Osteoblast (primary cell): ENCODE measurements around the gene NTS. TPM values are rescaled to one million over a fixed set of nuclear protein-coding genes. Genes with fewer than 3 reads are reported as not detected.
A peak's percentile ranks its signal among the peaks of the same experiment; 100 is the strongest.

ENCODE experiments used
- DNase-seq: peaks from one replicate; pipeline ENCODE4 v3.0.0; 2011; ENCODE audit warnings: low spot score, mixed read lengths; ENCODE audit not compliant: insufficient read length; ENCODE audit errors: missing footprints
- H2AFZ ChIP-seq: 2 replicates; pipeline ENCODE4 v1.6.0; 2011; ENCODE audit warnings: mild to moderate bottlenecking, low read length
- H3K27ac ChIP-seq: 2 replicates; pipeline ENCODE4 v1.5.1; 2011; ENCODE audit warnings: mild to moderate bottlenecking, low read depth, low read length, moderate library complexity
- H3K27me3 ChIP-seq: 2 replicates; pipeline ENCODE4 v1.6.0; 2012; ENCODE audit warnings: mild to moderate bottlenecking, control low read depth, inconsistent platforms, low read length, moderate library complexity; ENCODE audit not compliant: insufficient read depth
- H3K36me3 ChIP-seq: 2 replicates; pipeline ENCODE4 v1.5.1; 2011; ENCODE audit warnings: mild to moderate bottlenecking, low read length, control low read depth, moderate library complexity; ENCODE audit not compliant: insufficient read depth
- H3K4me1 ChIP-seq: 2 replicates; pipeline ENCODE4 v1.5.1; 2011; ENCODE audit warnings: mild to moderate bottlenecking, low read length, control low read depth, moderate library complexity; ENCODE audit not compliant: insufficient read depth
- H3K4me2 ChIP-seq: 2 replicates; pipeline ENCODE4 v1.6.0; 2011; ENCODE audit warnings: mild to moderate bottlenecking, low read length; ENCODE audit not compliant: insufficient read depth
- H3K4me3 ChIP-seq: fragments of 200-600 bp; sonication (generic); 3 replicates; pipeline ENCODE4 v1.5.1; 2012; ENCODE audit warnings: mild to moderate bottlenecking, low read length, inconsistent platforms; ENCODE audit not compliant: insufficient read depth
- H3K79me2 ChIP-seq: 2 replicates; pipeline ENCODE4 v1.6.0; 2012; ENCODE audit warnings: mild to moderate bottlenecking, low read length, control low read depth, inconsistent platforms; ENCODE audit not compliant: insufficient read depth
- H3K9me3 ChIP-seq: 2 replicates; pipeline ENCODE4 v1.5.1; 2011; ENCODE audit warnings: low read depth, low read length, control low read depth
- H4K20me1 ChIP-seq: 2 replicates; pipeline ENCODE4 v1.6.0; 2012; ENCODE audit warnings: mild to moderate bottlenecking, low read length, control low read depth; ENCODE audit not compliant: insufficient read depth
- total RNA-seq: library from RNA; depleted of rRNA; stranded (reverse); fragments of >200 nt; gene quantifications from 2 replicates; pipeline ENCODE4 v1.2.3, GENCODE V29; 2012
- TF ChIP-seq, protein P1 (sequence below): IDR thresholded peaks from 2 replicates; pipeline ENCODE4 v1.5.1; 2011; ENCODE audit warnings: mild to moderate bottlenecking, low read depth, low read length, moderate library complexity; ENCODE audit errors: extremely low read depth

NTS gene
- total RNA-seq, 1 donor: not detected

DNA sequence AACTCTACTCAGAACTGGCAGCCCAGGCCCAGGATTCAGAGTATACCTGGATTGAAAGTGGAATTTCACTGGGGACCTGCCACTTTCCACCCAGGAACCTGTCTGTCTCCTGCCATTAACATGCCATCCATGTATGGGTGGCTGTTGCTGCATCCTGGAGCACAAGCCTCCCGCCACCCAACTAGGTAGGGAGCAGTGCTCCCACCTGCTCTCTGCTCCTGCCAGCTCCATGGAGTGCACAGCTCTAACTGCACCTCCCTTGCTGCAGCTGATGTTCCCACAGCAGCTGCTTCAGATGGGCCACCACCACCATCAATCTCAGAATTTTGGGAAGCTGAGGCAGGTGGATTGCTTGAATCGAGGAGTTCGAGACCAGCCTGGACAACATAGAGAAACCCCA lies 17.1 kb upstream of the NTS start:
- DNase-seq: no peak
- Histone ChIP-seq H4K20me1 (no peaks in the 10 kb centered on the region), H3K4me3 (no peak overlapping the region), H3K27me3 (no peaks in the 10 kb centered on the region), H3K4me1 (no peaks in the 10 kb centered on the region), H3K36me3 (no peaks in the 10 kb centered on the region), H3K27ac (no peak overlapping the region), H3K79me2 (no peaks in the 10 kb centered on the region), H3K4me2 (no peak overlapping the region), H3K9me3 (no peaks in the 10 kb centered on the region), H2AFZ (no peak overlapping the region)
- TF ChIP-seq, protein P1, sequence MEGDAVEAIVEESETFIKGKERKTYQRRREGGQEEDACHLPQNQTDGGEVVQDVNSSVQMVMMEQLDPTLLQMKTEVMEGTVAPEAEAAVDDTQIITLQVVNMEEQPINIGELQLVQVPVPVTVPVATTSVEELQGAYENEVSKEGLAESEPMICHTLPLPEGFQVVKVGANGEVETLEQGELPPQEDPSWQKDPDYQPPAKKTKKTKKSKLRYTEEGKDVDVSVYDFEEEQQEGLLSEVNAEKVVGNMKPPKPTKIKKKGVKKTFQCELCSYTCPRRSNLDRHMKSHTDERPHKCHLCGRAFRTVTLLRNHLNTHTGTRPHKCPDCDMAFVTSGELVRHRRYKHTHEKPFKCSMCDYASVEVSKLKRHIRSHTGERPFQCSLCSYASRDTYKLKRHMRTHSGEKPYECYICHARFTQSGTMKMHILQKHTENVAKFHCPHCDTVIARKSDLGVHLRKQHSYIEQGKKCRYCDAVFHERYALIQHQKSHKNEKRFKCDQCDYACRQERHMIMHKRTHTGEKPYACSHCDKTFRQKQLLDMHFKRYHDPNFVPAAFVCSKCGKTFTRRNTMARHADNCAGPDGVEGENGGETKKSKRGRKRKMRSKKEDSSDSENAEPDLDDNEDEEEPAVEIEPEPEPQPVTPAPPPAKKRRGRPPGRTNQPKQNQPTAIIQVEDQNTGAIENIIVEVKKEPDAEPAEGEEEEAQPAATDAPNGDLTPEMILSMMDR: no peak

DNA sequence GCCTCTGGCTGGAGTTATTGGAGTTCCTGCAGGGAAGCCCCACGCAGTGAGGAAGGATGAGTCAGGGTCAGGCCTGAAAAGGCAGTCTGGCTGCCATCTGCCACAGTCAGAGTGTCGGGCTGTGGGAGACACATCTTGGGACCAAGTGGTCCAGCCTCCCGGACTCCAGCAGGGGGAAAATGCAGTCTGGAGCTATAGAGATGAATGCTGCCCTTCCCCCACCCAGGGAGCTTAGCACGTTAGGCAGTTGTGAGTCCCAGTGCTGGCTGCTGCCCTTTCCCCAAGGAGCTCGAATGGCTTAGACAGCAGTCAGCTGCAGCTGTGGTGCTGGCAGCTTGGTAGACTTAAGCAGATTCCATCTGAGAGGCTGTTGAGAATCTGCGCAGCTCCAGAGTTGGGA lies 8.2 kb upstream of the NTS start:
- Histone ChIP-seq H4K20me1 (no peaks in the 10 kb centered on the region), H3K36me3 (no peaks in the 10 kb centered on the region), H3K9me3 (no peaks in the 10 kb centered on the region), H3K27ac (no peak overlapping the region), H3K79me2 (no peaks in the 10 kb centered on the region), H3K27me3 (no peaks in the 10 kb centered on the region), H3K4me2 (no peak overlapping the region), H3K4me3 (no peak overlapping the region), H3K4me1 (no peaks in the 10 kb centered on the region), H2AFZ (no peak overlapping the region)
- no peak for DNase-seq
- TF ChIP-seq, protein P1: no peak

DNA sequence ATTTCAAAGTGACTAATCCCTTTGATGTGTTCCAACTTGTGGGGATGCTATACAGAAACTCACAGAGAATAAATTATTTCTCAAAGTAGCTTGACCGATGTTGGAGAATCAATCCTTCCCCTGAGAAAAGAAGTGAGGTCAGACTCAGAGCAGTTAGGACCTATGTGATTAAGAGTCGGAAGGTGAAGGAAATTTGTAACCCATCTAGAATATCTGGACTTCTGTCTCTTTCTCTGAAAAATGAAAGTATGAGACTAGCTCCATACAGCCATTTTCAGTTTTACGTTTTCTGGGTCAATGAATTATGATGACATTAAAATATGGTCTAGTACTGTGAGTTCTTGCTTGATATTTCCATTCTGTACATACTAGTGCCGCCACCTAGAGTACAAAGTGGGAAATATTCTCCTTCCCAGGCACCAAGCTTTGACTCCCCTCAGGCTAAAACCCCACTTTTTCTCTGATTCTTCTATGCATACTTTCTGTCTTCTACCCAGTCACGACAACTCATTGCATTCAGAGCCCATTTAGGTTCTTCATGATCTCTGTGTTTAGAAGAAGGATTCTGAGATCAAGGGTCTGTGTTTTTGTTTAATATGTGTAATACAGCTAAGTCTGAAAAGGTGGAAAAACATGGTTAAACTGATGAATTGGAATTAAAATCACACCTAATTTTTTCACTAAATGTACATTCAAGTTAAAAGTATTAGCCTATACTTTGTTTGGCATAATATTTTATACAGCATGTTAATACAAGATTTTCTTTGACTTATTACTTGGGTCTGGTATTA lies 6.9 kb upstream of the NTS start:
- Histone ChIP-seq H3K4me1 (no peaks in the 10 kb centered on the region), H3K79me2 (no peaks in the 10 kb centered on the region), H3K4me3 (peak overlapping the region; percentile 61), H3K36me3 (no peaks in the 10 kb centered on the region), H2AFZ (peak overlapping the region; percentile 79), H4K20me1 (no peaks in the 10 kb centered on the region), H3K27me3 (no peaks in the 10 kb centered on the region), H3K27ac (no peak overlapping the region), H3K9me3 (no peaks in the 10 kb centered on the region), H3K4me2 (peak overlapping the region; percentile 69)
- peak; percentile 89 for DNase-seq
- TF ChIP-seq, protein P1: peak; percentile 80

DNA sequence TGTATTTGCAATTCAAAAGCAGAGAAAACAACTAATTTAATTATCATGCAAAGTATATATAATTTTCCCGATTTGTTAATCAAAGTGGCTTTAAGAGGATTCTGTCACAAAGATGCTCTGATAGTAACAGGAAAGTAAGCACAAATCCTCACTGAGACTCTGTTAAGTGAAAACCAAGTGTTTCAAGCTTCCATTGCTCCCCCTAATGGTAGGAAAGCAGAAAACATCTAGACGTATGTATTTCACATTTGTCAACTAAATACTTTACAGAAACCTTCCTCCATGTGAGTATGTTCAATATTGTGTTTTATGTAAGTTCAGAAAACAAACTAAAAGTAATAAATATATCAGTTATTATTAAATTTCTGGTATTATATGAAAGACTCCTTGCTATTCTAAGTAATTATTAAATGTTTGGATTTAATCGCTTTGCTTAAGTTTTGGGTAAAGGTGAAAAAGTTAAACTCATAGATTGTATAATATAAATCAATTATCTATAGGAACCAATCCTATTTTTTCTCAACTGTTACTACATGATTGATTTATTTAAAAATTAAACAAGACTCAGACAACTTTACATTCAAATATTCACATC lies 1.5 kb upstream of the NTS start:
- Histone ChIP-seq H3K4me1 (no peaks in the 10 kb centered on the region), H3K9me3 (no peaks in the 10 kb centered on the region), H2AFZ (no peak overlapping the region), H3K27ac (no peak overlapping the region), H3K27me3 (no peaks in the 10 kb centered on the region), H3K4me2 (no peak overlapping the region), H3K4me3 (no peak overlapping the region), H3K36me3 (no peaks in the 10 kb centered on the region), H3K79me2 (no peaks in the 10 kb centered on the region), H4K20me1 (no peaks in the 10 kb centered on the region)
- DNase-seq: no peak
- TF ChIP-seq, protein P1: peak; percentile 79
